Epithelial cell of umbilical artery (primary cell): ENCODE results near the gene PCDHB1. TPM values are rescaled to one million over a fixed set of nuclear protein-coding genes. Genes with fewer than 3 reads are reported as not detected.

Experiments
- total RNA-seq: library from RNA; depleted of rRNA; stranded (reverse); fragments of >200 nt; gene quantifications from 2 replicates; pipeline ENCODE4 v1.2.3, GENCODE V29; 2014

The PCDHB1 gene
- not detected in 2 replicates for total RNA-seq

GRCh38 chr5:141050622-141051520 lies at the start of gene PCDHB1:
TSS of gene PCDHB1 (plus strand) at chr5:141051374. CDS start at chr5:141051471, 97 bp downstream.

GRCh38 chr5:141094481-141095262 lies 43.5 kb downstream of the PCDHB1 start, which contains the start of gene PCDHB2:
TSS of gene PCDHB2 (plus strand) at chr5:141094615. CDS start at chr5:141094791, 176 bp downstream.

GRCh38 chr5:141100243-141100805 lies 49.1 kb downstream of the PCDHB1 start, which contains the start of gene PCDHB3:
TSS of gene PCDHB3 (plus strand) at chr5:141100473. CDS start at chr5:141100650, 177 bp downstream.

Other genes starting within 250 kb of the PCDHB1 start
- gene PCDHA4, start 244.3 kb upstream of the PCDHB1 start, total RNA-seq = 0.32 and 0.61 TPM in 2 replicates
- gene PCDHA5, start 229.8 kb upstream of the PCDHB1 start, total RNA-seq = not detected in 2 replicates
- gene PCDHA6, start 223.4 kb upstream of the PCDHB1 start, total RNA-seq = under 0.01 and 0.15 TPM in 2 replicates
- gene PCDHA7, start 217.1 kb upstream of the PCDHB1 start, total RNA-seq = 0.15 and 0.32 TPM in 2 replicates
- gene PCDHA8, start 210.2 kb upstream of the PCDHB1 start, total RNA-seq = 0.15 TPM in 1 of 2 replicates, not detected in the other
- gene PCDHA9, start 203.0 kb upstream of the PCDHB1 start, total RNA-seq = under 0.01 and 0.15 TPM in 2 replicates
- under 0.01 and 0.15 TPM in 2 replicates for gene PCDHA10, start 195.5 kb upstream of the PCDHB1 start, total RNA-seq
- under 0.01 TPM in 1 of 2 replicates, not detected in the other for gene PCDHA11, start 182.4 kb upstream of the PCDHB1 start, total RNA-seq
- not detected in 2 replicates for gene PCDHA12, start 176.1 kb upstream of the PCDHB1 start, total RNA-seq
- 0.15 TPM in 1 of 2 replicates, not detected in the other for gene PCDHA13, start 169.2 kb upstream of the PCDHB1 start, total RNA-seq
- gene PCDHAC1, start 125.1 kb upstream of the PCDHB1 start, total RNA-seq = under 0.01 TPM in 1 of 2 replicates, not detected in the other
- gene PCDHAC2, start 84.9 kb upstream of the PCDHB1 start, total RNA-seq = under 0.01 and 0.30 TPM in 2 replicates
- under 0.01 and 0.32 TPM in 2 replicates for gene PCDHB2, start 43.2 kb downstream of the PCDHB1 start, total RNA-seq
- under 0.01 TPM in 1 of 2 replicates, not detected in the other for gene PCDHB3, start 49.1 kb downstream of the PCDHB1 start, total RNA-seq
- under 0.01 and 0.15 TPM in 2 replicates for gene PCDHB4, start 70.4 kb downstream of the PCDHB1 start, total RNA-seq
- under 0.01 and 0.46 TPM in 2 replicates for gene PCDHB5, start 83.8 kb downstream of the PCDHB1 start, total RNA-seq
- gene PCDHB6, start 98.7 kb downstream of the PCDHB1 start, total RNA-seq = not detected in 2 replicates
- gene PCDHB7, start 121.3 kb downstream of the PCDHB1 start, total RNA-seq = under 0.01 TPM in 1 of 2 replicates, not detected in the other
- gene PCDHB8, start 126.4 kb downstream of the PCDHB1 start, total RNA-seq = under 0.01 and 0.15 TPM in 2 replicates
- gene PCDHB16, start 131.0 kb downstream of the PCDHB1 start, total RNA-seq = under 0.01 TPM in 2 replicates
- 0.15 TPM in 1 of 2 replicates, not detected in the other for gene PCDHB9, start 135.8 kb downstream of the PCDHB1 start, total RNA-seq
- 0.30 and 0.32 TPM in 2 replicates for gene PCDHB10, start 141.0 kb downstream of the PCDHB1 start, total RNA-seq
- under 0.01 and 0.15 TPM in 2 replicates for gene PCDHB11, start 148.3 kb downstream of the PCDHB1 start, total RNA-seq
- under 0.01 TPM in 1 of 2 replicates, not detected in the other for gene PCDHB12, start 157.3 kb downstream of the PCDHB1 start, total RNA-seq
- 0.15 and 0.65 TPM in 2 replicates for gene PCDHB13, start 162.5 kb downstream of the PCDHB1 start, total RNA-seq
- gene PCDHB14, start 172.0 kb downstream of the PCDHB1 start, total RNA-seq = 0.61 and 0.65 TPM in 2 replicates
- gene PCDHB15, start 194.0 kb downstream of the PCDHB1 start, total RNA-seq = 0.32 and 0.46 TPM in 2 replicates